ENCODE results near the gene AMPH. TPM values are rescaled to one million over a fixed set of nuclear protein-coding genes. Genes with fewer than 3 reads are reported as not detected.

AMPH gene
- total and polyA plus RNA-seq, 2 of the 4 experiments (the other 2 are of a cell fraction), result 3.9 to 4.8 TPM

GRCh38 chr7:38411404-38411803 is 219.8 kb downstream of the AMPH start:
- Histone ChIP-seq H4K8ac (ENCODE audit: low read depth in 2 of 2, low read length in 2 of 2) (no peak overlapping the region), H3K36me3 (ENCODE audit: control insufficient read depth, insufficient read depth, low read length) (no peaks in the 10 kb centered on the region), H4K5ac (ENCODE audit: low read depth, low read length) (no peak overlapping the region), H3K79me1 (ENCODE audit: low read depth in 1 of 2, low read length in 2 of 2) (no peaks in the 10 kb centered on the region), H3K27me3 (ENCODE audit: control insufficient read depth, insufficient read depth, low read length) (no peaks in the 10 kb centered on the region), H4K91ac (ENCODE audit: insufficient read depth, low read depth, low read length) (no peak overlapping the region), H2BK120ac (ENCODE audit: low read depth, low read length) (no peak overlapping the region), H2AK9ac (replicated peaks; ENCODE audit: low read depth, low read length, poor library complexity) (no peak overlapping the region), H3K4me2 (ENCODE audit: low read depth, low read length) (no peak overlapping the region), H2BK5ac (ENCODE audit: low read depth, low read length, poor library complexity, severe bottlenecking) (no peak overlapping the region), H3K56ac (ENCODE audit: extremely low read depth, insufficient read depth, low read length) (no peak overlapping the region), H3K14ac (replicated peaks; ENCODE audit: low read depth, low read length) (no peak overlapping the region), H3K4ac (ENCODE audit: low read depth, low read length) (no peak overlapping the region), H3K18ac (ENCODE audit: low read depth, low read length) (no peak overlapping the region), H3K4me1 (ENCODE audit: control insufficient read depth, insufficient read depth, low read length) (no peaks in the 10 kb centered on the region), H2BK20ac (ENCODE audit: low read depth, low read length) (no peak overlapping the region), H3K23ac (ENCODE audit: low read depth, low read length) (no peak overlapping the region), H2BK15ac (ENCODE audit: low read depth, low read length) (no peak overlapping the region), H3K27ac (ENCODE audit: insufficient read depth, low read length) (no peak overlapping the region), H2AK5ac (ENCODE audit: low read depth, low read length) (no peak overlapping the region), H4K20me1 (ENCODE audit: insufficient read depth, low read length) (no peaks in the 10 kb centered on the region), H2AFZ (replicated peaks; ENCODE audit: low read length, poor library complexity) (no peak overlapping the region), H3K9me1 (ENCODE audit: insufficient read depth, low read length) (no peaks in the 10 kb centered on the region), H3K9ac (ENCODE audit: low read depth, low read length) (no peak overlapping the region), H3K4me3 (ENCODE audit: insufficient read depth, low read depth, low read length) (no peak overlapping the region), H3K9me3 (ENCODE audit: control insufficient read depth, insufficient read depth, low read length) (no peaks in the 10 kb centered on the region)
- dilution Hi-C loops (cut with HindIII; ENCODE audit: low sequenced_read_pairs, unreplicated experiment), result no loop called here
- WGBS, 2 experiments (ENCODE audit: extremely low coverage in 2 of 2, insufficient read length in 1 of 2), result no CpG with 5 or more reads among the region's 1 CpG
- in situ Hi-C loops (cut with MboI; ENCODE audit: low sequenced_read_pairs), result loop anchor here (25.0 kb wide), 1 partner anchor 1101 kb away; no protein-coding TSS in a partner anchor
- BruUV-seq (replicated peaks), result no TSS peak
- peak; percentile 13 for DNase-seq
- CTCF ChIA-PET, result interaction anchor here (1.2 kb wide), 1 partner anchor 11 kb away, joined by 3 read pairs; no protein-coding TSS in a partner anchor
- intact Hi-C loops (cut with micrococcal nuclease), result no loop called here
- no peak for TF ChIP-seq CHD1 (IDR thresholded peaks at IDR 0.05; ENCODE audit: low read depth, low read length)
- TF ChIP-seq CTCF (conservative IDR thresholded peaks at IDR 0.05; ENCODE audit: low read depth, low read length), result 0 out of 2 replicates have a peak, but pooled peaks have one; percentile 6
- POLR2A ChIA-PET (ENCODE audit: unreplicated experiment), result no interaction called here
- no peak for ATAC-seq (ENCODE audit: low read depth)
